NCI-H2196 treated with DMSO at 0.1 percent for 48 hours (cell line): Measurements from ENCODE around the gene GOSR2.
"Not testable (repeated sequence)": the region's sequence is repeated elsewhere in the genome, so short reads cannot be mapped to it uniquely, and the experiment has no call there.

Source experiments
- DNase-seq: peaks from one replicate; lab custom pipeline; 2025; ENCODE audit not compliant: unreplicated experiment; lab: John Stamatoyannopoulos, UW

GOSR2 gene

GRCh38 chr17:46984892-46985291 is 61.9 kb downstream of the GOSR2 start:
- DNase-seq = peak; percentile 79

- DNase-seq = no peak
Observed at GRCh38 chr17:46986366-46986765, 63.4 kb downstream of the GOSR2 start.

GRCh38 chr17:46987927-46988326 is 65.0 kb downstream of the GOSR2 start:
- not testable (repeated sequence) for DNase-seq

- no peak for DNase-seq
Observed at GRCh38 chr17:46989637-46990431, 66.9 kb downstream of the GOSR2 start.

GRCh38 chr17:46991617-46992016 is 68.7 kb downstream of the GOSR2 start:
- DNase-seq = peak; percentile 31
